NCI-H345 treated with DMSO at 0.1 percent for 48 hours (cell line): ENCODE measurements around the gene STARD3NL.
"Not testable (repeated sequence)": the region's sequence is repeated elsewhere in the genome, so short reads cannot be mapped to it uniquely, and the experiment has no call there.

Experiments
- DNase-seq: peaks from one replicate; lab custom pipeline; 2025; ENCODE audit not compliant: unreplicated experiment; lab: John Stamatoyannopoulos, UW

The STARD3NL gene

DNA sequence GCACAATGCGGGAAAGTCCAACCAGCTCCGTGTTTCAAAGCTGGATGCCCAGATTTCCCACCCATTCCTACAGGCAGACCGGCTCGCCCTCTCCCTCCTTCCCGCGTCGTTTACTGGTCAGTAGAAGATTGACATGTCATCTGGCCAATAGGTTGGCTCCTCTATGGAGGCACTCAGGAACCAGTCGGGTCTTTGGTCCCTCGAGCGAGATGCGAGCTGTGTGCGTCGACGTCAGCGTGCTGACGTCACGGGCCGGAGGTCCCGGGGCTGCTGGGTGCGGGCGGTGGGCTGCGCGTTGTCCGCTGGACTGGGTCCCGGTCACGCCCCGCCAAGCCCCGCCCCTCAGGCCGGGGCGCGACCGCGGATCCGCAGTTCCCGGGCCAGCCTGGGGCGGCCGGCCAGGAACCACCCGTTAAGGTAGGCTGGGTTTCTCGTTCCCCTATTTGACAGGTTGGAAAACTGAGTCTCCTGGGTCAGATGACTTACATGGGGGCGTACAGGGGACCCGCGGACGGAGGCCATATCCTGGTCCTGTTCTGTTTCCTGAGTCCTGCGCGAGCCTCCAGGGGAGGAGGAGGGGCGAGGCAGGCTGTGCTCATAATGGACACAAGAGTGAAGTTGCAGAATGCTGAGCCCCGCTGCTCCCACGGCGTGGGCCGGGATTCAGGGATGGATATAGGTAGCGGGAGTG lies at the start of gene STARD3NL:
Gene STARD3NL (plus strand): TSS at position 242 of the 691 bp plus-strand sequence. CDS start 29,260 bp downstream, outside the sequence.
- peak; percentile 99 for DNase-seq

GRCh38 chr7:38129162-38129561 lies 48.9 kb upstream of the STARD3NL start:
- no peak for DNase-seq

DNA sequence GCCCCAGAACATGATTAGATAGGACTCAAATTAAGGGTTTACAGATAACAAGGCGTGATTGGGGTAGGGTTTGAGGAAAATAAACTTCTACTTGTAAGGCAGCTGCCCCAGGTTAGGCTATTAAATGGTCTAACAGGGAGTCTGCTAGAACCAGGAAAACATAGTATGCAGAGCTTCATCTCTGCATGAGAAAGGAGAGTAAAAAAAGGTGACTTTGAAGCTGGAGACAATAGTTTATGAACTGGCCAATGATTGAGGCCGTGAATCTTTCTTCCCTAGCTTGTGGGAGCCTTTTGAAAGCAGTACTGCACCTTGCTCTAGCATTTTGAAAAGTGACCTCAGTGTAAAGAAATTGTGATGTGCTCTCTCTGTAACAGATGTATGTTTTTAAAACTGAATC lies 48.5 kb upstream of the STARD3NL start:
- DNase-seq = no peak

- DNase-seq = no peak
Observed at GRCh38 chr7:38138171-38138570, 39.9 kb upstream of the STARD3NL start.

DNA sequence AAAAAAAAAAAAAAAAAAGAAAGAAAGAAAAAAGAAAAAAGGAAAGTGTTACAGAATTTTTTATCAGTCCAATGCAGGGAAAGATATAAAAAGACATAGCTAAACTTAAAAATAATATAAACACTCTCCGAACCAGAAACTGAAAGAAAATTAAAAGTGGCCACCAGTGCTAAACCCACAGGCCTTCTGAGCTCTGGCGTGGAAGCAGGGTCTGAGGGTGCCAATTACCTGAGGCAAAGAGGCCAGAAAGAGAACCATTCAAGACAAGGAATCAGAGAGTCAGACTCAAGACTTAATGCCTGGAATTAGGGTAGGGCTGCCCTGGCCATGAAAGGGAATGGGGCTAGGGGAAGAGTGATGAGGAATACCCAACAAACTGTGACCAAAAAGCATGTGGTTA lies 36.9 kb upstream of the STARD3NL start:
- no peak for DNase-seq

DNA sequence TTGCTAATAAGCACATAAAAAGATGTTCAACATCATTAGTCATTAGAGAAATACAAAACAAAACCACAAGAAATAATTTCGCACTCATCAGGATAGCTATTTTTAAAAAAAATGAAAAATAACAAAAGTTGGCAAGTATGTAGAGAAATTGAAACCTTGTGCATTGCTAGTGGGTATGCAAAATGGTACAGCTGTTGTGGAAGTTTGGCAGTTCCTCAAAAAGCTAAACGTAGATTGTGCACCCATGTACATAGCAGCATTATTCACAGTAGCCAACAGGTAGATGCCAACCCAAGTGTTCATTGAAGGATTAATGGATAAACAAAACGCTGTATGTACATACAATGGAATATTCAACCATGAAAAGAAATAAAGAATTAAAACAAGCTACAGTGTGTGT lies 35.3 kb upstream of the STARD3NL start:
- no peak for DNase-seq

DNA sequence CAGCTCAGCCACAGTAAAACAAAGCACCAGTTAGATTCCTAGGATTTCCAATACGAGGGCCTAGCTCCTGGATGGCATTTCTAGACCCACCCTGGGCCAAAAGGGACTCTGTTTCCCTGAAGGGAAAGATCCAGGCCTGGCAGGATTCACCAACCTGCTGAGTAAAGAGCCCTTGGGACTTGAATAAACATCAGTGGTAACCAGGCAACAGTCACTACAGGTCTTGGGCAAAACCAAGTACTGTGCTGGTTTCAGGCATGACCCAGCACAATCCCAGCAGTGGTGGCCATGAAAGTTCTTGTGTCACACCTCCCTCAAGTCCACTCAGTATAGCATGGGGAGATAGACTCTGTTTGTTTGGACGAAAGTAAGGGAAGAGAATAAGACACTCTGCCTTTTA lies 31.0 kb upstream of the STARD3NL start:
- DNase-seq = no peak

- no peak for DNase-seq
Observed at GRCh38 chr7:38151556-38151955, 26.5 kb upstream of the STARD3NL start.

GRCh38 chr7:38153515-38153914 lies 24.5 kb upstream of the STARD3NL start:
- DNase-seq = no peak

DNA sequence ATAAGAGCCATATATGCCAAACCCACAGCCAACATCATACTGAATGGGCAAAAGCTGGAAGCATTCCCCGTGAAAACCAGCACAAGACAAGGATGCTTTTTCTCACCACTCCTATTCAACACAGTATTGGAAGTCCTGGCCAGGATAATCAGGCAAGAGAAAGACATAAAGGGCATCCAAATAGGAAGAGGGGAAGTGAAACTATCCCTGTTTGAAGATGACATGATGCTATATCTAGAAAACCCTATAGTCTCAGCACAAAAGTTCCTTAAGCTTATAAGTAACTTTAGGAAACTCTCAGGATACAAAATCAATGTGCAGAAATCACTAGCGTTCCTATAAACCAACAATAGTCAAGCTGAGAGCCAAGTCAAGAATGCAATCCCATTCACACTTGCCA lies 23.8 kb upstream of the STARD3NL start:
- no peak for DNase-seq

GRCh38 chr7:38160003-38160571 lies 18.0 kb upstream of the STARD3NL start:
- DNase-seq = no peak

DNA sequence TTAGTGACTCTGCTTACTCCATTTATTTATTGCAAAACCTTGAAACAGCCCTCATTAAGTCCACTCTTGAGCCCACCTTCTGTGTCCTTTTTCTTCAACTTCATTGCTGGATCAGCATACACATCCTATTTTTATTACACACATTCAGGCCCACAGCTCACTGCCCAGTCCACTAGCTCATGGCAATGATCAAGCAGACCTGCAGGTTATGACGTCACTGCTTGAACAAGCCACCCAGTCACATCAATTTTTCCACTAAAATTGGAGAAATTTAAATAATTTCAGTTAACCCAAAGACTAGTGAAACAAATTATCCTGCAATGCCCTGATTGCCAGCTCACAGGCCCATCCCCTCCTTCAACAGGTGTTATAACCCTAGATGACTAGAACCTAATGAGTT lies 16.0 kb upstream of the STARD3NL start:
- no peak for DNase-seq

- no peak for DNase-seq
Observed at GRCh38 chr7:38163671-38164070, 14.4 kb upstream of the STARD3NL start.

- no peak for DNase-seq
Observed at GRCh38 chr7:38168890-38169570, 9.0 kb upstream of the STARD3NL start.

- DNase-seq = no peak
Observed at GRCh38 chr7:38169847-38170246, 8.2 kb upstream of the STARD3NL start.

- DNase-seq = no peak
Observed at GRCh38 chr7:38171623-38172391, 6.2 kb upstream of the STARD3NL start.

GRCh38 chr7:38175547-38175946 lies 2.5 kb upstream of the STARD3NL start:
- not testable (repeated sequence) for DNase-seq

GRCh38 chr7:38177621-38178003 lies 433 bp upstream of the STARD3NL start:
- no peak for DNase-seq

DNA sequence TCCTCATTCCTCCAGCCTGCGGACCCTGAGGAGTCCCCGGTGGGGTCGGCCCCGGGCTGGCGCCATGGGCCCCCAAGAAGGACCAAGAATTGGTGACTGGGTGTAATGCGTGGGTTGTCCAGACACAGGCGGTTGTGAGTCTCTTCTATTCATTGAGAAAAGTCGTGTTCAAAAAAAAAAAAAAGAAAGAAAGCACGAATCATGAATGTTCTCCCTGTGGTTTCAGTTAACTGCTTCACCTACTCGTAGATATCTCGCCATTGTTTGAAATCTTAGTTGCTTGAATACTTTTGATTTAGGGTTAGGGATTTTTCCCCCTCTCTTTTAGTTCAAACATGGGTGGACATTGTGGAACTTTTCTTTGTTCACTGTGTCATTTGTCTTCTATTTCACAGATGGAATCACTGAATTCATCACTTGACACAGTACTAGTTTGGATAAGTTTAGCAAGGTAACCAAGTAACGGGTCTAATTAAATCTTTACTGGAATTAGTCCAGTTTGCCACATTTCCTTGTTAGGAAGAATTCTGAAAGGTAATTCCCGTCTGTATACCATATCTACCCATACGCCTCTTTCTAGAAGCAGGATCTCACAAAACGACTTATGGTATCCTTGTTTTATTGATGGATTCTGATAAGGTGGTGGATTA lies 775 bp downstream of the STARD3NL start:
- no peak for DNase-seq

GRCh38 chr7:38179776-38180226 lies 1.8 kb downstream of the STARD3NL start:
- DNase-seq = no peak

DNA sequence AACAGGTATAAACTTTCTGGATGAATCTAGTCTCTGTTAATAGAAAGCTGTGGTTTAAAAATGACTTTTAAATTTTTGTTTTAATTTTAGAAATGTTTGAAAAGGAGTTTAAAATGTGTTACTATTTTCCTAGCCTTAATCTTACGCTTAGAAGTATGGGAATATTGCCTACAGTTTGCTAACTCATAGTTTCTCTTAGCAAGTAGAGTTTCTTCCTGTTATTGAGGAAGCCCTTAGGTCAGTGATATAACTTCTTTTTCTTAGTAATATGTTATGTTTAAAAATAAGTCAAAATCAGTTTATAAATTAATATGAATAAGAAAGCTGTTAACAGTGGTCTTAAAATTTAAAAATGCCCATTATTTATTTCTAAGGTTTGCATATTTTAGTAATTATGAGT lies 3.1 kb downstream of the STARD3NL start:
- DNase-seq = no peak
